Measurements from ENCODE around the gene CCIN. TPM values are rescaled to one million over a fixed set of nuclear protein-coding genes. Genes with fewer than 3 reads are reported as not detected.

CCIN gene
- total RNA-seq, 2 donors from 2014 or later = 0.18 to 0.35 TPM

- Histone ChIP-seq H3K9me3 (ENCODE audit: control insufficient read depth, low read length) (no peaks in the 10 kb centered on the region), H3K27ac (ENCODE audit: low read depth, low read length) (no peak overlapping the region), H3K36me3 (ENCODE audit: control insufficient read depth, insufficient read depth, low read length) (peaks cover 96% of the 10 kb centered on the region), H3K4me3 (ENCODE audit: low read length) (no peak overlapping the region), H3K27me3 (ENCODE audit: control insufficient read depth, insufficient read depth, low read length, poor library complexity, severe bottlenecking) (no peaks in the 10 kb centered on the region), H3K4me1 (ENCODE audit: control insufficient read depth, insufficient read depth, low read length) (peaks cover 4% of the 10 kb centered on the region), H3K9ac (ENCODE audit: extremely low read depth, low read length, poor library complexity, severe bottlenecking) (no peak overlapping the region)
- H3K27me3 Mint-ChIP-seq (ENCODE audit: insufficient read depth) = no peaks in the 10 kb centered on the region
- peaks cover 7% of the 10 kb centered on the region for H3K4me1 Mint-ChIP-seq
- WGBS, 2 experiments (ENCODE audit: insufficient coverage in 1 of 2, insufficient read length in 1 of 2) = 83 to 92% methylated on average over 8 to 11 of the region's 11 CpGs
- TF ChIP-seq, protein P1, sequence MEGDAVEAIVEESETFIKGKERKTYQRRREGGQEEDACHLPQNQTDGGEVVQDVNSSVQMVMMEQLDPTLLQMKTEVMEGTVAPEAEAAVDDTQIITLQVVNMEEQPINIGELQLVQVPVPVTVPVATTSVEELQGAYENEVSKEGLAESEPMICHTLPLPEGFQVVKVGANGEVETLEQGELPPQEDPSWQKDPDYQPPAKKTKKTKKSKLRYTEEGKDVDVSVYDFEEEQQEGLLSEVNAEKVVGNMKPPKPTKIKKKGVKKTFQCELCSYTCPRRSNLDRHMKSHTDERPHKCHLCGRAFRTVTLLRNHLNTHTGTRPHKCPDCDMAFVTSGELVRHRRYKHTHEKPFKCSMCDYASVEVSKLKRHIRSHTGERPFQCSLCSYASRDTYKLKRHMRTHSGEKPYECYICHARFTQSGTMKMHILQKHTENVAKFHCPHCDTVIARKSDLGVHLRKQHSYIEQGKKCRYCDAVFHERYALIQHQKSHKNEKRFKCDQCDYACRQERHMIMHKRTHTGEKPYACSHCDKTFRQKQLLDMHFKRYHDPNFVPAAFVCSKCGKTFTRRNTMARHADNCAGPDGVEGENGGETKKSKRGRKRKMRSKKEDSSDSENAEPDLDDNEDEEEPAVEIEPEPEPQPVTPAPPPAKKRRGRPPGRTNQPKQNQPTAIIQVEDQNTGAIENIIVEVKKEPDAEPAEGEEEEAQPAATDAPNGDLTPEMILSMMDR (conservative IDR thresholded peaks at IDR 0.05) = peak; percentile 73
- peak; percentile 80 for DNase-seq
- no peak overlapping the region for H3K27ac Mint-ChIP-seq
- peaks cover 91% of the 10 kb centered on the region for H3K36me3 Mint-ChIP-seq (ENCODE audit: low read depth)
- H3K9me3 Mint-ChIP-seq = no peaks in the 10 kb centered on the region
- H3K4me3 Mint-ChIP-seq = no peak overlapping the region
Observed at GRCh38 chr9:36204906-36205547, 35.8 kb downstream of the CCIN start.

DNA sequence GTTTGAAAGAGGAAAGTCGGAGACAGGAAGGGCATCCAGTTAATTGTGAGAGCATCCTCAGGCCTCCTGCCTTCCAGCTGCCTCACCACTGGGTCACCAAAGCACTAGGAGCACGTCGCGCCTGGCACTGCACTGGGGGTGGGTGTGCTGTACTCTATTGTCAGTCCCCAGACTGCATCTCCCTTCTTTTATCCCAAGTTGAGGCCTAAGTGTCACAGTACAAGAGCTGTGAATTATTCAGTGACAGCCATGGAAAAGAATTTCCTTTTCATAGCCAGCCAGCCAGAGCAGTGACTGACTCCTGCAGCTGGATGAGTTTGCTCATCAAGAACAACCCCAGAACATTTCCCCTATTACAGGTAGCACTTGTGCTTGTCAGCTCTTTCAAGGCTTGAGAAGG, 37.8 kb downstream of the CCIN start:
- H3K4me3 ChIP-seq (ENCODE audit: low read length) = no peak overlapping the region
- H3K9me3 ChIP-seq (ENCODE audit: control insufficient read depth, low read length) = no peaks in the 10 kb centered on the region
- peaks cover 8% of the 10 kb centered on the region for H3K4me1 ChIP-seq (ENCODE audit: control insufficient read depth, insufficient read depth, low read length)
- DNase-seq = no peak
- peaks cover 16% of the 10 kb centered on the region for H3K4me1 Mint-ChIP-seq
- H3K36me3 ChIP-seq (ENCODE audit: control insufficient read depth, insufficient read depth, low read length) = peaks cover 96% of the 10 kb centered on the region
- 91 to 92% methylated on average over 1 to 4 of the region's 4 CpGs for WGBS, 2 experiments (ENCODE audit: insufficient coverage in 1 of 2, insufficient read length in 1 of 2)
- H3K9ac ChIP-seq (ENCODE audit: extremely low read depth, low read length, poor library complexity, severe bottlenecking) = no peak overlapping the region
- H3K36me3 Mint-ChIP-seq (ENCODE audit: low read depth) = peaks cover 91% of the 10 kb centered on the region
- H3K27me3 Mint-ChIP-seq (ENCODE audit: insufficient read depth) = no peaks in the 10 kb centered on the region
- no peak overlapping the region for H3K4me3 Mint-ChIP-seq
- peak overlapping the region; percentile 59 for H3K27ac Mint-ChIP-seq
- no peak overlapping the region for H3K27ac ChIP-seq (ENCODE audit: low read depth, low read length)
- no peaks in the 10 kb centered on the region for H3K9me3 Mint-ChIP-seq
- H3K27me3 ChIP-seq (ENCODE audit: control insufficient read depth, insufficient read depth, low read length, poor library complexity, severe bottlenecking) = no peaks in the 10 kb centered on the region
- TF ChIP-seq, protein P1 (conservative IDR thresholded peaks at IDR 0.05) = no peak

- WGBS, 2 experiments (ENCODE audit: insufficient coverage in 1 of 2, insufficient read length in 1 of 2) = 80 to 100% methylated on average over 1 of the region's 1 CpG
- Histone ChIP-seq H3K9ac (ENCODE audit: extremely low read depth, low read length, poor library complexity, severe bottlenecking) (no peak overlapping the region), H3K4me3 (ENCODE audit: low read length) (no peak overlapping the region), H3K36me3 (ENCODE audit: control insufficient read depth, insufficient read depth, low read length) (peaks cover 96% of the 10 kb centered on the region), H3K4me1 (ENCODE audit: control insufficient read depth, insufficient read depth, low read length) (peaks cover 10% of the 10 kb centered on the region), H3K27ac (ENCODE audit: low read depth, low read length) (no peak overlapping the region), H3K9me3 (ENCODE audit: control insufficient read depth, low read length) (no peaks in the 10 kb centered on the region), H3K27me3 (ENCODE audit: control insufficient read depth, insufficient read depth, low read length, poor library complexity, severe bottlenecking) (no peaks in the 10 kb centered on the region)
- H3K4me1 Mint-ChIP-seq = peaks cover 20% of the 10 kb centered on the region
- H3K9me3 Mint-ChIP-seq = no peaks in the 10 kb centered on the region
- TF ChIP-seq, protein P1 (conservative IDR thresholded peaks at IDR 0.05) = no peak
- peak overlapping the region; percentile 76 for H3K27ac Mint-ChIP-seq
- no peaks in the 10 kb centered on the region for H3K27me3 Mint-ChIP-seq (ENCODE audit: insufficient read depth)
- H3K36me3 Mint-ChIP-seq (ENCODE audit: low read depth) = peaks cover 91% of the 10 kb centered on the region
- no peak for DNase-seq
- H3K4me3 Mint-ChIP-seq = no peak overlapping the region
Observed at GRCh38 chr9:36207546-36208012, 38.4 kb downstream of the CCIN start.

All from endodermal cell (in vitro differentiated cells).